B cell (primary cell): Measurements from ENCODE around the gene QSER1. TPM values are rescaled to one million over a fixed set of nuclear protein-coding genes. Genes with fewer than 3 reads are reported as not detected.

Experiments
- ATAC-seq: fragments of 200-7000 bp; cut with Tn5 transposase; one replicate; pipeline ENCODE4 v1.10.0; 2021; ENCODE audit warnings: low read depth, mild to moderate bottlenecking, moderate number of reproducible peaks, moderate library complexity
- CTCF ChIA-PET: fragments of 350-600 bp; sonication (Branson Sonifier 250); formaldehyde crosslinking; loops from one replicate; lab custom pipeline; 2021; ENCODE audit warnings: antibody characterized with exemption, inconsistent platforms; lab: Charles Lee
- POLR2A ChIA-PET: fragments of 350-600 bp; sonication (Branson Sonifier 250); formaldehyde crosslinking; loops from one replicate; lab custom pipeline; 2021; ENCODE audit warnings: antibody characterized with exemption; lab: Charles Lee
- DNase-seq: peaks from one replicate; pipeline ENCODE4 v3.0.0; 2013
- H2AFZ ChIP-seq: 2 replicates; pipeline ENCODE4 v1.6.1; 2012; ENCODE audit warnings: mild to moderate bottlenecking, low read depth, low read length; ENCODE audit not compliant: insufficient read depth, poor library complexity, severe bottlenecking
- H3K27ac ChIP-seq, 2 donors: 1 replicate in 1 of 2; 2 replicates in 1 of 2; pipeline ENCODE4 v1.5.1; 2012 to 2013; ENCODE audit warnings: low read length in 2 of 2, mild to moderate bottlenecking in 2 of 2, moderate library complexity in 1 of 2
- H3K27me3 ChIP-seq, 4 experiments: fragments of 200-600 bp in 1 of 4; sonication (generic) in 1 of 4; replicated peaks in 1 of 4; 1 replicate in 2 of 4; 2 replicates in 2 of 4; pipeline versions ENCODE4 v1.6.1 to v1.7.0; 2013 to 2016; ENCODE audit warnings: low read length in 3 of 4, mild to moderate bottlenecking in 2 of 4, mixed read lengths in 1 of 4, moderate library complexity in 1 of 4; ENCODE audit not compliant: insufficient read depth in 4 of 4, control insufficient read depth in 3 of 4; ENCODE audit errors: control extremely low read depth in 1 of 4
- H3K36me3 ChIP-seq, 2 experiments: replicated peaks in 1 of 2; 1 replicate in 1 of 2; 2 replicates in 1 of 2; pipeline versions ENCODE4 v1.6.1 to v1.7.1; 2013; ENCODE audit warnings: low read length in 1 of 2; ENCODE audit not compliant: insufficient read depth in 2 of 2, control insufficient read depth in 1 of 2; ENCODE audit errors: control extremely low read depth in 1 of 2, extremely low read depth in 1 of 2
- H3K4me1 ChIP-seq, 2 donors: fragments of 200-600 bp in 1 of 2; sonication (generic) in 1 of 2; 1 replicate in 1 of 2; 2 replicates in 1 of 2; pipeline versions ENCODE4 v1.5.1 to v1.6.1; 2013 to 2017; ENCODE audit warnings: low read length in 2 of 2; ENCODE audit not compliant: control insufficient read depth in 2 of 2, insufficient read depth in 2 of 2
- H3K4me2 ChIP-seq: replicated peaks from 2 replicates; pipeline ENCODE3; 2012; ENCODE audit warnings: mild to moderate bottlenecking, low read depth, low read length; ENCODE audit not compliant: poor library complexity, severe bottlenecking
- H3K4me3 ChIP-seq, 5 experiments: fragments of 200-600 bp in 1 of 5; sonication (generic) in 1 of 5; 1 replicate in 3 of 5; 2 replicates in 2 of 5; pipeline versions ENCODE4 v1.5.1 to v1.7.0; 2011 to 2016; ENCODE audit warnings: low read length in 4 of 5, mild to moderate bottlenecking in 4 of 5, low read depth in 2 of 5, control low read depth in 1 of 5, moderate library complexity in 1 of 5; ENCODE audit not compliant: insufficient read depth in 1 of 5; ENCODE audit errors: control extremely low read depth in 1 of 5, extremely low read depth in 1 of 5
- H3K79me2 ChIP-seq: fragments of 200-600 bp; sonication (generic); one replicate; pipeline ENCODE4 v1.6.0; 2016; ENCODE audit warnings: low read length; ENCODE audit not compliant: control insufficient read depth, insufficient read depth
- H3K9ac ChIP-seq: fragments of 200-600 bp; sonication (generic); 2 replicates; pipeline ENCODE4 v1.6.1; 2017; ENCODE audit warnings: mild to moderate bottlenecking, low read length, moderate library complexity
- H3K9me3 ChIP-seq, 3 donors: one replicate each; pipeline versions ENCODE4 v1.6.1 to v1.7.1; 2013; ENCODE audit warnings: low read length in 2 of 3; ENCODE audit not compliant: control insufficient read depth in 2 of 3, insufficient read depth in 1 of 3; ENCODE audit errors: control extremely low read depth in 1 of 3
- H4K20me1 ChIP-seq: 2 replicates; pipeline ENCODE4 v1.6.0; 2012; ENCODE audit warnings: mild to moderate bottlenecking, low read length; ENCODE audit not compliant: insufficient read depth, control insufficient read depth, poor library complexity, severe bottlenecking
- H3K27ac Mint-ChIP-seq: one replicate; pipeline ENCODE4 v1.8.0; 2021; ENCODE audit warnings: mixed read lengths
- H3K27me3 Mint-ChIP-seq: one replicate; pipeline ENCODE4 v1.8.0; 2021; ENCODE audit warnings: mixed read lengths
- H3K4me1 Mint-ChIP-seq: one replicate; pipeline ENCODE4 v1.8.0; 2021; ENCODE audit warnings: mixed read lengths
- H3K4me3 Mint-ChIP-seq: one replicate; pipeline ENCODE4 v1.8.0; 2021; ENCODE audit warnings: mixed read lengths
- H3K9me3 Mint-ChIP-seq: one replicate; pipeline ENCODE4 v1.8.0; 2022; ENCODE audit warnings: mixed read lengths; ENCODE audit not compliant: insufficient read depth
- EZH2 ChIP-seq: IDR thresholded peaks from 2 replicates; pipeline ENCODE4 v1.6.1; 2012; ENCODE audit warnings: borderline replicate concordance, low read depth, mild to moderate bottlenecking, moderate library complexity, low read length; ENCODE audit not compliant: insufficient read depth, poor library complexity, severe bottlenecking
- WGBS: methylation state at CpG from one replicate; pipeline ENCODE4 v1.1.5; 2013; ENCODE audit warnings: missing lambda C conversion rate; ENCODE audit not compliant: insufficient coverage; 5-methylcytosine and 5-hydroxymethylcytosine counted together
- intact Hi-C: fragments of 100-400 bp; cut with micrococcal nuclease; formaldehyde crosslinking; loops from one replicate; pipeline ENCODE4 v1.10.0; 2022
- polyA plus RNA-seq: library from polyadenylated mRNA; depleted of rRNA; stranded (reverse); fragments of >200 nt; gene quantifications from 2 replicates; pipeline ENCODE4 v1.2.3, GENCODE V29; 2012
- total RNA-seq, 2 donors: library from RNA; stranded (reverse); fragments of 120-200 nt in 1 of 2; gene quantifications; 1 replicate in 1 of 2; 2 replicates in 1 of 2; pipeline versions ENCODE4 v1.2.3 to v1.2.4, GENCODE V29; 2013 to 2022
- TF ChIP-seq, protein P1 (sequence below): fragments of 200-600 bp; IDR thresholded peaks from one replicate; pipeline ENCODE4 v1.8.0; 2022; ENCODE audit warnings: antibody characterized with exemption, mild to moderate bottlenecking

The QSER1 gene
- total and polyA plus RNA-seq, 2 donors (not counting 1 experiment from before 2014, with no cell fraction given) = 2.5 to 23.1 TPM

GRCh38 chr11:32890843-32891656 lies 1.6 kb upstream of the QSER1 start:
- Histone ChIP-seq H3K27ac (no peak overlapping the region), H3K36me3 (no peaks in the 10 kb centered on the region), H3K79me2 (peaks cover 28% of the 10 kb centered on the region), H3K4me2 (no peak overlapping the region), H3K9me3 (peaks cover 0 to 10% (median 0%) of the 10 kb centered on the region in 3 donors), H4K20me1 (no peaks in the 10 kb centered on the region), H3K27me3 (no peaks in the 10 kb centered on the region), H2AFZ (no peak overlapping the region), H3K9ac (no peak overlapping the region), H3K4me1 (peaks cover 12 to 16% of the 10 kb centered on the region in 2 donors), H3K4me3 (no peak overlapping the region)
- Mint-ChIP-seq H3K9me3 (no peaks in the 10 kb centered on the region), H3K4me1 (peaks cover 27% of the 10 kb centered on the region), H3K4me3 (peak overlapping the region; percentile 89), H3K27me3 (no peaks in the 10 kb centered on the region), H3K27ac (no peak overlapping the region)
- 50% methylated on average over 1 of the region's 11 CpGs for WGBS
- intact Hi-C loops = loop anchor here (5.0 to 10.0 kb wide), 3 partner anchors 884 to 1384 kb away; partner anchors contain the start of genes CAPRIN1, ELP4, FBXO3 and IMMP1L
- DNase-seq = peak; percentile 12
- POLR2A ChIA-PET = no interaction called here
- CTCF ChIA-PET = no interaction called here
- no peak for ATAC-seq
- TF ChIP-seq, protein P1, sequence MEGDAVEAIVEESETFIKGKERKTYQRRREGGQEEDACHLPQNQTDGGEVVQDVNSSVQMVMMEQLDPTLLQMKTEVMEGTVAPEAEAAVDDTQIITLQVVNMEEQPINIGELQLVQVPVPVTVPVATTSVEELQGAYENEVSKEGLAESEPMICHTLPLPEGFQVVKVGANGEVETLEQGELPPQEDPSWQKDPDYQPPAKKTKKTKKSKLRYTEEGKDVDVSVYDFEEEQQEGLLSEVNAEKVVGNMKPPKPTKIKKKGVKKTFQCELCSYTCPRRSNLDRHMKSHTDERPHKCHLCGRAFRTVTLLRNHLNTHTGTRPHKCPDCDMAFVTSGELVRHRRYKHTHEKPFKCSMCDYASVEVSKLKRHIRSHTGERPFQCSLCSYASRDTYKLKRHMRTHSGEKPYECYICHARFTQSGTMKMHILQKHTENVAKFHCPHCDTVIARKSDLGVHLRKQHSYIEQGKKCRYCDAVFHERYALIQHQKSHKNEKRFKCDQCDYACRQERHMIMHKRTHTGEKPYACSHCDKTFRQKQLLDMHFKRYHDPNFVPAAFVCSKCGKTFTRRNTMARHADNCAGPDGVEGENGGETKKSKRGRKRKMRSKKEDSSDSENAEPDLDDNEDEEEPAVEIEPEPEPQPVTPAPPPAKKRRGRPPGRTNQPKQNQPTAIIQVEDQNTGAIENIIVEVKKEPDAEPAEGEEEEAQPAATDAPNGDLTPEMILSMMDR = no peak
- no peak for TF ChIP-seq EZH2
